HCT116 (cell line): Measurements from ENCODE around the gene OARD1. TPM values are rescaled to one million over a fixed set of nuclear protein-coding genes. Genes with fewer than 3 reads are reported as not detected.

Source experiments
- ATAC-seq: fragments of 200-7000 bp; cut with Tn5 transposase; 2 replicates; pipeline ENCODE4 v1.9.1; 2020; ENCODE audit warnings: mild to moderate bottlenecking, moderate library complexity
- BruUV-seq: library from RNA; stranded (reverse); fragments of 400-500 nt; replicated peaks from 2 replicates; lab custom pipeline; 2021; lab: Mats Ljungman, UMichigan
- CTCF ChIA-PET: fragments of 300-600 bp; sonication (Branson Sonifier 250); formaldehyde crosslinking; loops from one replicate; lab custom pipeline; 2021; ENCODE audit warnings: antibody characterized with exemption; lab: Charles Lee
- POLR2A ChIA-PET: fragments of 300-600, 350-600 bp; sonication (Branson Sonifier 250); formaldehyde crosslinking; loops from one replicate; lab custom pipeline; 2021; ENCODE audit warnings: antibody characterized with exemption; lab: Charles Lee
- RAD21 ChIA-PET, 2 experiments: fragments of 300-600 bp; sonication (Branson Sonifier 250); formaldehyde crosslinking; loops; one replicate each; lab custom pipeline; 2023; ENCODE audit warnings: low total read pairs in 2 of 2; ENCODE audit not compliant: uncharacterized antibody in 2 of 2, unreplicated experiment in 2 of 2, low non-redundant PET in 1 of 2; lab: Charles Lee
- DNase-seq: peaks from one replicate; pipeline ENCODE4 v3.0.0-alpha.2; 2010; ENCODE audit warnings: low read depth, low spot score
- H2AFZ ChIP-seq: fragments of 200-600 bp; shearing (Covaris generic), sonication (generic); 2 replicates; pipeline ENCODE4 v1.6.1; 2017; ENCODE audit warnings: low read depth, mixed run types, mixed read lengths, antibody characterized with exemption, low read length; ENCODE audit not compliant: poor library complexity, severe bottlenecking
- H3K27ac ChIP-seq: 2 replicates; pipeline ENCODE4 v1.5.1; 2012; ENCODE audit warnings: low read depth, low read length
- H3K27me3 ChIP-seq: fragments of 200-600 bp; sonication (generic); 2 replicates; pipeline ENCODE4 v1.6.1; 2016; ENCODE audit warnings: mixed run types, low read length, mixed read lengths; ENCODE audit not compliant: insufficient read depth
- H3K36me3 ChIP-seq, 2 experiments: fragments of 200-500 bp in 1 of 2; fragments of 200-600 bp in 1 of 2; sonication (Bioruptor generic) in 1 of 2; sonication (generic) in 1 of 2; 2 replicates each; pipeline versions ENCODE4 v1.5.1 to v1.6.1; 2014 to 2016; ENCODE audit warnings: low read length in 2 of 2, inconsistent platforms in 1 of 2, mixed read lengths in 1 of 2, mixed run types in 1 of 2; ENCODE audit not compliant: insufficient read depth in 2 of 2, control insufficient read depth in 1 of 2
- H3K4me1 ChIP-seq, 2 experiments: fragments of 200-600 bp in 1 of 2; sonication (generic) in 1 of 2; 2 replicates each; pipeline versions ENCODE4 v1.5.1 to v1.6.1; 2012 to 2017; ENCODE audit warnings: low read length in 2 of 2, inconsistent platforms in 1 of 2, mild to moderate bottlenecking in 1 of 2, mixed read lengths in 1 of 2, mixed run types in 1 of 2, moderate library complexity in 1 of 2; ENCODE audit not compliant: insufficient read depth in 2 of 2, control insufficient read depth in 1 of 2
- H3K4me2 ChIP-seq: fragments of 200-600 bp; sonication (generic); 2 replicates; pipeline ENCODE4 v1.6.1; 2017; ENCODE audit warnings: mixed run types, low read length, mixed read lengths
- H3K4me3 ChIP-seq, 2 experiments: fragments of 200-600 bp in 1 of 2; sonication (generic) in 1 of 2; replicated peaks in 1 of 2; 2 replicates each; pipeline ENCODE4 v1.5.1; 2011 to 2016; ENCODE audit warnings: low read length in 2 of 2, control low read depth in 1 of 2, low read depth in 1 of 2, mild to moderate bottlenecking in 1 of 2, mixed read lengths in 1 of 2, mixed run types in 1 of 2
- H3K79me2 ChIP-seq: fragments of 200-600 bp; sonication (generic); 2 replicates; pipeline ENCODE4 v1.6.1; 2017; ENCODE audit warnings: mild to moderate bottlenecking, mixed run types, low read length, moderate library complexity, mixed read lengths; ENCODE audit not compliant: insufficient read depth
- H3K9ac ChIP-seq: fragments of 200-600 bp; sonication (generic); 2 replicates; pipeline ENCODE4 v1.6.1; 2016; ENCODE audit warnings: low read length, mixed read lengths
- H3K9me2 ChIP-seq: fragments of 200-600 bp; sonication (generic), shearing (Covaris generic); 2 replicates; pipeline ENCODE4 v1.6.1; 2017; ENCODE audit warnings: mixed run types, mild to moderate bottlenecking, moderate library complexity; ENCODE audit not compliant: insufficient read depth
- H3K9me3 ChIP-seq, 2 experiments: fragments of 200-500 bp in 1 of 2; fragments of 200-600 bp in 1 of 2; sonication (Bioruptor generic) in 1 of 2; sonication (generic) in 1 of 2; 2 replicates each; pipeline ENCODE4 v1.6.1; 2014 to 2017; ENCODE audit warnings: low read length in 2 of 2, mixed read lengths in 2 of 2, inconsistent platforms in 1 of 2, low read depth in 1 of 2, mild to moderate bottlenecking in 1 of 2, mixed run types in 1 of 2, moderate library complexity in 1 of 2; ENCODE audit not compliant: control insufficient read depth in 1 of 2, insufficient read depth in 1 of 2
- H4K20me1 ChIP-seq: fragments of 200-600 bp; sonication (generic), shearing (Covaris generic); 2 replicates; pipeline ENCODE4 v1.6.1; 2017; ENCODE audit warnings: mixed run types, mild to moderate bottlenecking, moderate library complexity; ENCODE audit not compliant: insufficient read depth
- CEBPB ChIP-seq: IDR thresholded peaks from 2 replicates; pipeline ENCODE4 v1.6.1; 2012; ENCODE audit warnings: low read depth
- EZH2 ChIP-seq: fragments of 200-600 bp; sonication (generic); IDR thresholded peaks from 2 replicates; pipeline ENCODE4 v1.6.1; 2017; ENCODE audit warnings: antibody characterized with exemption, mixed run types
- FOSL1 ChIP-seq: IDR thresholded peaks from 2 replicates; pipeline ENCODE4 v1.6.1; 2012; ENCODE audit warnings: low read depth
- JUND ChIP-seq: IDR thresholded peaks from 2 replicates; pipeline ENCODE4 v1.6.1; 2012
- POLR2AphosphoS5 ChIP-seq: IDR thresholded peaks from 2 replicates; pipeline ENCODE4 v1.6.1; 2011; ENCODE audit warnings: mild to moderate bottlenecking, low read depth, low read length, moderate library complexity
- RAD21 ChIP-seq: IDR thresholded peaks from 2 replicates; pipeline ENCODE4 v1.6.1; 2012; ENCODE audit warnings: low read depth, mild to moderate bottlenecking
- YY1 ChIP-seq: IDR thresholded peaks from 2 replicates; pipeline ENCODE4 v1.6.1; 2011; ENCODE audit warnings: low read length, low read depth, moderate library complexity, mild to moderate bottlenecking; ENCODE audit not compliant: insufficient replicate concordance; ENCODE audit errors: extremely low read depth
- ZFX ChIP-seq: fragments of 450-650 bp; IDR thresholded peaks from 2 replicates; pipeline ENCODE4 v1.6.1; 2017
- ZNF274 ChIP-seq: fragments of 200-500 bp; sonication (Bioruptor generic); IDR thresholded peaks from 2 replicates; pipeline ENCODE4 v1.6.1; 2014; ENCODE audit warnings: mild to moderate bottlenecking, low read depth, low read length, inconsistent platforms
- intact Hi-C: fragments of 100-400 bp; cut with micrococcal nuclease; formaldehyde crosslinking; loops from 2 replicates; pipeline ENCODE4 v1.10.0; 2022
- total RNA-seq: library from RNA; stranded (reverse); gene quantifications from one replicate; pipeline ENCODE4 v1.2.1, GENCODE V29; 2021; ENCODE audit not compliant: unreplicated experiment
- TF ChIP-seq, protein P1 (sequence below), 3 experiments: fragments of 200-600 bp in 1 of 3; sonication (generic) in 1 of 3; IDR thresholded peaks in 2 of 3; conservative IDR thresholded peaks in 1 of 3; 2 replicates each; pipeline ENCODE4 v1.5.1; 2012 to 2017; ENCODE audit warnings: low read depth in 2 of 3, low read length in 2 of 3, antibody characterized with exemption in 1 of 3, borderline replicate concordance in 1 of 3, control low read depth in 1 of 3, mild to moderate bottlenecking in 1 of 3, mixed read lengths in 1 of 3, mixed run types in 1 of 3, moderate library complexity in 1 of 3; ENCODE audit not compliant: insufficient read depth in 1 of 3
- TF ChIP-seq, protein P2 (sequence below): IDR thresholded peaks from 2 replicates; pipeline ENCODE4 v1.6.1; 2011; ENCODE audit warnings: mild to moderate bottlenecking, low read length, moderate library complexity; ENCODE audit not compliant: insufficient replicate concordance; ENCODE audit errors: extremely low read depth

OARD1 gene
- total RNA-seq, 1 experiment from 2014 or later = 28.7 TPM

DNA sequence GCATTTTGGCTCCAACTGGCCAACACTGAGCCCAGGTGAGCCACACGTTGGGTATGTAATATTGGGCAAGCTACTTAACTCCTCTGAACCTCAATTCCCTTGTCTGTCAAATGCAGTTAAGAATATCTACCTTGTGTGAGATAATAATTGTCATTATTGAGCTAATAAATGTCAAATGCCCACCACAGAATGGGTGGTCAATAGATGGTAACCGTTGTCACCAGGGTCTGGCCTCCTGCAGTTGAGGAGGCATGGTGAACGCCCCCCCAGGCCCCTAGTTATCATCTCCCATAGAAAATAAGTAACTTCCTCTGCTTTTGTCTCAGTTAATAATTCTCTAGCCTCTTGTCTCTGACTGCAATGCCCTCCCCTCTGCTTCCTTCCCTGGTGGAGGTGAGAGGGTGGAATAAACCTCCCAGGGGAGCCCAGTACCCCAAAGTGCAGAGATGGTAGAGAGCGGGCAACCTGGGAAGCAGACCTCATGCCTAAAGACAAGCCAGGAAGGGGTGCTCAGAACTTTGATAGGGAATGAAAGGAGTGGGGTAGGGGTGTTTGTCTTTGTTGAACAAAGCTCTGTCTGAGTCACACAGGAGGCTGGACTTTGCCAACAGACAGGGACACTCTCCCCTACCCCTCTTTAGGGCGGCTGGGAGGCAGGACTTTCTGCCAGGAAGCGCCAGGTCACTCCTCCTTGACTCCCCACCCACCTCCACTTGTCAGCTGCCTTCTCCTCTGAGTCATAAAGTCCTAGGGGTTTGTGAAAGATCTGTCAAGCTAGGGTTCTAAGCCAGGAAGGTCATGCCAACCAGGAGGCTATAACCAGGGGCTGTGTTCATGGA is 31.8 kb downstream of the OARD1 start:
- RAD21 ChIA-PET = no interaction called here
- POLR2A ChIA-PET = no interaction called here
- no peak overlapping the region; a peak in 1 of 4 replicates for H3K4me3 ChIP-seq
- peaks cover 23 to 43% of the 10 kb centered on the region in 2 experiments; a peak in 3 of 4 replicates for H3K4me1 ChIP-seq
- DNase-seq = no peak
- no peaks in the 10 kb centered on the region for H3K9me3 ChIP-seq
- H3K27ac ChIP-seq = no peak overlapping the region
- H3K79me2 ChIP-seq = no peaks in the 10 kb centered on the region
- no peaks in the 10 kb centered on the region for H3K27me3 ChIP-seq
- no peak for ATAC-seq
- no peaks in the 10 kb centered on the region for H4K20me1 ChIP-seq
- no TSS peak for BruUV-seq
- no peak overlapping the region for H3K9ac ChIP-seq
- intact Hi-C loops = no loop called here
- TF ChIP-seq JUND = 0 out of 2 replicates have a peak, but pooled peaks have one; percentile 37
- peak; percentile 38; the same call in 1 of the 2 replicates for TF ChIP-seq FOSL1
- TF ChIP-seq CEBPB = no peak
- H3K4me2 ChIP-seq = peak overlapping the region; percentile 54
- no peaks in the 10 kb centered on the region for H3K36me3 ChIP-seq
- no peak overlapping the region for H2AFZ ChIP-seq
- no peaks in the 10 kb centered on the region for H3K9me2 ChIP-seq
- CTCF ChIA-PET = interaction anchor here (0.7 to 2.9 kb wide), 6 partner anchors 13 to 218 kb away, joined by 3 to 22 read pairs (median 5); partner anchors contain the start of genes NFYA and OARD1

DNA sequence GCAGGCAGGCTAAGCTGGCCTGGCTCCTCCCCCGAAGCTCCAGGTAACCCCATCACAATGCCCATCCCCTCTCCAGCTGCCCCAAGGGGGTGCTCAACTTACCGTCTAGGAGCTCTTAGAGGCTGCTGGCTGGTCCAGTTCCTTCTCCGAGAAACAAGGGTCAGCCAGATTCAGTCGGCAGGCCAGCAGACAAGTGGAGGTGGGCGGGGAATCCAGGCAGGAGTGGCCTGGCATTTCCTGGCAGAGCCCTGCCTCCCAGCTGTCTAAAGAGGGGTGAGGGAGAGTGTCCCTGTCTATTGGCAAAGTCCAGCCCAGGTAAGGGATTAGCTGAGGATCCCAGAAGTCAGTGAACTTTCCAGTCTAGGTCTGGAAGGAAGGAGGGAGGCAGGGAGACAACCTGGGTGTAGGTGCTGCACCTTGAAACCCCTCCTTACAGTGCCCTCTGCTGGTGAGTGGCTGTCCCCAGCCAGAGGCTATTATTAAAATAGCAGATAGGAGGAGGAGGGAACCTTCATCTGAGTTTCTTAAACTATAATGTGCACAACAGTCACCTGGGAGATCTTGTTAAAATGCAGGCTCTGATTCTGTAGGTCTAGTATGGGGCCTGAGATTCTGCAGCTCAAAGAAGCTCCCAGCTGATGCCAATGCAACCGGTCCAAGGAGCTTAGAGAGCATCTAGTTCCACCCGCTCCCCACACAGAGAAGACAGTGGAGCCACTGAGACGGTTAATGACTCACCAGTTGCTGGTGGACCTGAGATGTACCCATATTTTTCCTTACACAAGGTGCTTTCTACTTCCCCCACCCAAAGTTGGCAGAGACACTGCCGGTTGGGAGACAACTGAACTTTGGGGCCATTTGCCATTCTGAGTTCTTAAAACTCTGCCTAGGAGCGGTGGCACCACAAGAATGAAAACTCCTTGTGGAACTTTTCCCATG is 32.8 kb downstream of the OARD1 start, which contains the start of gene UNC5CL:
TSS of gene UNC5CL (minus strand) at position 162 of the 939 bp plus-strand sequence. CDS start 4,147 bp downstream, outside the sequence.
- Histone ChIP-seq H3K4me1 (peaks cover 23 to 43% of the 10 kb centered on the region in 2 experiments; a peak in 3 of 4 replicates), H3K4me3 (0 out of 4 replicates have a peak within 1 kb of the TSS, but pooled peaks of 1 of the 2 experiments have one; percentile 2), H3K27me3 (no peaks in the 10 kb centered on the region), H3K36me3 (no peaks in the 10 kb centered on the region), H3K9me2 (no peaks in the 10 kb centered on the region), H3K4me2 (peak within 1 kb of the TSS; percentile 54), H2AFZ (peak within 1 kb of the TSS; percentile 80), H3K79me2 (no peaks in the 10 kb centered on the region), H3K27ac (peak within 1 kb of the TSS; percentile 39; the same call in 1 of the 2 replicates), H3K9ac (no peak within 1 kb of the TSS), H4K20me1 (no peaks in the 10 kb centered on the region), H3K9me3 (no peaks in the 10 kb centered on the region)
- DNase-seq = peak; percentile 27
- POLR2A ChIA-PET = no interaction called here
- CTCF ChIA-PET = interaction anchor here (0.7 to 2.9 kb wide), 14 partner anchors 10 to 1671 kb away, joined by 3 to 22 read pairs (median 3); partner anchors contain the start of genes NFYA and OARD1
- RAD21 ChIA-PET = no interaction called here
- BruUV-seq = no TSS peak
- ATAC-seq = peak; percentile 91
- intact Hi-C loops = no loop called here
- TF ChIP-seq ZFX (no peak), ZNF274 (no peak), YY1 (no peak), FOSL1 (no peak), RAD21 (peak; percentile 71), CEBPB (no peak), POLR2AphosphoS5 (no peak), EZH2 (no peak)
- TF ChIP-seq, protein P1, sequence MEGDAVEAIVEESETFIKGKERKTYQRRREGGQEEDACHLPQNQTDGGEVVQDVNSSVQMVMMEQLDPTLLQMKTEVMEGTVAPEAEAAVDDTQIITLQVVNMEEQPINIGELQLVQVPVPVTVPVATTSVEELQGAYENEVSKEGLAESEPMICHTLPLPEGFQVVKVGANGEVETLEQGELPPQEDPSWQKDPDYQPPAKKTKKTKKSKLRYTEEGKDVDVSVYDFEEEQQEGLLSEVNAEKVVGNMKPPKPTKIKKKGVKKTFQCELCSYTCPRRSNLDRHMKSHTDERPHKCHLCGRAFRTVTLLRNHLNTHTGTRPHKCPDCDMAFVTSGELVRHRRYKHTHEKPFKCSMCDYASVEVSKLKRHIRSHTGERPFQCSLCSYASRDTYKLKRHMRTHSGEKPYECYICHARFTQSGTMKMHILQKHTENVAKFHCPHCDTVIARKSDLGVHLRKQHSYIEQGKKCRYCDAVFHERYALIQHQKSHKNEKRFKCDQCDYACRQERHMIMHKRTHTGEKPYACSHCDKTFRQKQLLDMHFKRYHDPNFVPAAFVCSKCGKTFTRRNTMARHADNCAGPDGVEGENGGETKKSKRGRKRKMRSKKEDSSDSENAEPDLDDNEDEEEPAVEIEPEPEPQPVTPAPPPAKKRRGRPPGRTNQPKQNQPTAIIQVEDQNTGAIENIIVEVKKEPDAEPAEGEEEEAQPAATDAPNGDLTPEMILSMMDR (IDR thresholded peaks at IDR 0.05 in 2 of 3, conservative IDR thresholded peaks at IDR 0.05 in 1 of 3; ENCODE audit: borderline replicate concordance in 1 of 3, insufficient read depth in 1 of 3, low read depth in 2 of 3, low read length in 2 of 3) = peak; percentile 76 to 96 (median 93)
- TF ChIP-seq, protein P2, sequence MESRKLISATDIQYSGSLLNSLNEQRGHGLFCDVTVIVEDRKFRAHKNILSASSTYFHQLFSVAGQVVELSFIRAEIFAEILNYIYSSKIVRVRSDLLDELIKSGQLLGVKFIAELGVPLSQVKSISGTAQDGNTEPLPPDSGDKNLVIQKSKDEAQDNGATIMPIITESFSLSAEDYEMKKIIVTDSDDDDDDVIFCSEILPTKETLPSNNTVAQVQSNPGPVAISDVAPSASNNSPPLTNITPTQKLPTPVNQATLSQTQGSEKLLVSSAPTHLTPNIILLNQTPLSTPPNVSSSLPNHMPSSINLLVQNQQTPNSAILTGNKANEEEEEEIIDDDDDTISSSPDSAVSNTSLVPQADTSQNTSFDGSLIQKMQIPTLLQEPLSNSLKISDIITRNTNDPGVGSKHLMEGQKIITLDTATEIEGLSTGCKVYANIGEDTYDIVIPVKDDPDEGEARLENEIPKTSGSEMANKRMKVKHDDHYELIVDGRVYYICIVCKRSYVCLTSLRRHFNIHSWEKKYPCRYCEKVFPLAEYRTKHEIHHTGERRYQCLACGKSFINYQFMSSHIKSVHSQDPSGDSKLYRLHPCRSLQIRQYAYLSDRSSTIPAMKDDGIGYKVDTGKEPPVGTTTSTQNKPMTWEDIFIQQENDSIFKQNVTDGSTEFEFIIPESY = no peak
